Liver (tissue), 9 donors: ENCODE data around the gene NR0B1. TPM values are rescaled to one million over a fixed set of nuclear protein-coding genes. Genes with fewer than 3 reads are reported as not detected.

Experiments
- DNase-seq: peaks from one replicate; pipeline ENCODE4 v3.0.0-alpha.2; 2017; ENCODE audit warnings: low spot score
- H3K27ac ChIP-seq, 2 donors: one replicate each; pipeline ENCODE4 v1.7.0; 2013; ENCODE audit warnings: inconsistent platforms in 2 of 2, low read length in 2 of 2, control low read depth in 1 of 2, low read depth in 1 of 2, mild to moderate bottlenecking in 1 of 2
- H3K27me3 ChIP-seq, 4 donors: one replicate each; pipeline versions ENCODE4 v1.6.1 to v1.7.0; 2013; ENCODE audit warnings: low read length in 3 of 4, inconsistent platforms in 1 of 4, mild to moderate bottlenecking in 1 of 4, moderate library complexity in 1 of 4; ENCODE audit not compliant: control insufficient read depth in 4 of 4, insufficient read depth in 4 of 4
- H3K36me3 ChIP-seq, 4 donors: one replicate each; pipeline versions ENCODE4 v1.6.1 to v1.7.0; 2013; ENCODE audit warnings: low read length in 3 of 4, mild to moderate bottlenecking in 3 of 4, low read depth in 1 of 4, moderate library complexity in 1 of 4; ENCODE audit not compliant: control insufficient read depth in 4 of 4, insufficient read depth in 3 of 4
- H3K4me1 ChIP-seq, 4 donors: one replicate each; pipeline versions ENCODE4 v1.6.1 to v1.7.0; 2013; ENCODE audit warnings: low read length in 3 of 4, mild to moderate bottlenecking in 3 of 4, moderate library complexity in 1 of 4; ENCODE audit not compliant: control insufficient read depth in 4 of 4, insufficient read depth in 4 of 4
- H3K4me3 ChIP-seq, 3 donors: one replicate each; pipeline versions ENCODE4 v1.6.1 to v1.7.0; 2013; ENCODE audit warnings: low read length in 3 of 3, control low read depth in 1 of 3, low read depth in 1 of 3, mild to moderate bottlenecking in 1 of 3
- H3K9ac ChIP-seq, 2 donors: one replicate each; pipeline ENCODE4 v1.7.0; 2013; ENCODE audit warnings: low read length in 2 of 2, mild to moderate bottlenecking in 2 of 2, moderate library complexity in 2 of 2, control low read depth in 1 of 2, low read depth in 1 of 2
- H3K9me3 ChIP-seq, 4 donors: one replicate each; pipeline versions ENCODE4 v1.6.1 to v1.7.0; 2013; ENCODE audit warnings: low read length in 3 of 4; ENCODE audit not compliant: control insufficient read depth in 4 of 4
- CTCF ChIP-seq: fragments of 150-350 bp; IDR thresholded peaks from 2 replicates; pipeline ENCODE4 v1.5.1; 2017; ENCODE audit warnings: improper control_type of control experiment, low read depth, low read length; ENCODE audit not compliant: missing input control
- FOXA2 ChIP-seq: IDR thresholded peaks from 2 replicates; pipeline ENCODE4 v1.6.1; 2016; ENCODE audit warnings: antibody characterized with exemption
- GABPA ChIP-seq, 2 donors: IDR thresholded peaks in 1 of 2; conservative IDR thresholded peaks in 1 of 2; 2 replicates each; pipeline ENCODE4 v1.6.1; 2016; ENCODE audit warnings: antibody characterized with exemption in 2 of 2, mild to moderate bottlenecking in 1 of 2, moderate library complexity in 1 of 2
- HNF4G ChIP-seq: IDR thresholded peaks from 2 replicates; pipeline ENCODE4 v1.6.1; 2016; ENCODE audit warnings: antibody characterized with exemption
- JUND ChIP-seq, 2 donors: IDR thresholded peaks; 2 replicates each; pipeline ENCODE4 v1.6.1; 2016; ENCODE audit warnings: antibody characterized with exemption in 2 of 2
- TAF1 ChIP-seq: conservative IDR thresholded peaks from 2 replicates; pipeline ENCODE4 v1.6.1; 2016; ENCODE audit warnings: antibody characterized with exemption, mild to moderate bottlenecking
- YY1 ChIP-seq: IDR thresholded peaks from 2 replicates; pipeline ENCODE4 v1.6.1; 2016; ENCODE audit warnings: antibody characterized with exemption, mild to moderate bottlenecking
- ZBTB33 ChIP-seq: IDR thresholded peaks from 2 replicates; pipeline ENCODE4 v1.6.1; 2016; ENCODE audit warnings: antibody characterized with exemption
- WGBS: extraction: QIAGEN DNeasy Blood & Tissue Kit; methylation state at CpG from one replicate; pipeline ENCODE4 v1.1.7; 2013; 5-methylcytosine and 5-hydroxymethylcytosine counted together
- polyA plus RNA-seq, 2 donors: library from polyadenylated mRNA; stranded (reverse) in 1 of 2; unstranded in 1 of 2; fragments of 200-250 nt in 1 of 2; fragments of >200 nt in 1 of 2; fragmentation: Nextera tagmentation in 1 of 2; extraction: Ambion mirVana in 1 of 2; gene quantifications; one replicate each; pipeline versions ENCODE4 v1.2.1 to v1.2.3, GENCODE V29; 2013 to 2015
- total RNA-seq, 2 donors: library from RNA; depleted of rRNA; stranded (reverse); fragments of >200 nt; gene quantifications; one replicate each; pipeline ENCODE4 v1.2.3, GENCODE V29; 2014
- donor health status: healthy.
- donor health status: healthy.
- donor health status: healthy.
- donor health status: healthy.
- donor health status: healthy.

NR0B1 gene
- total and polyA plus RNA-seq, 4 donors, result not detected

- TF ChIP-seq FOXA2 (no peak), TAF1 (no peak)
These were observed 38.6 kb downstream of the NR0B1 start for GRCh38 chrX:30270639-30271038.

GRCh38 chrX:30262763-30263162, 46.4 kb downstream of the NR0B1 start:
- TF ChIP-seq YY1, result no peak
- no peak for TF ChIP-seq ZBTB33
- no peak for TF ChIP-seq TAF1
- no peak for TF ChIP-seq CTCF
- TF ChIP-seq HNF4G, result no peak
- Histone ChIP-seq H3K36me3 (no peaks in the 10 kb centered on the region), H3K4me3 (no peak overlapping the region), H3K9ac (no peak overlapping the region), H3K9me3 (no peaks in the 10 kb centered on the region), H3K27me3 (no peaks in the 10 kb centered on the region), H3K27ac (no peak overlapping the region), H3K4me1 (no peaks in the 10 kb centered on the region)
- WGBS, result 74% methylated on average over 1 of the region's 1 CpG
- no peak for DNase-seq

More at GRCh38 chrX:30270639-30271038, 38.6 kb downstream of the NR0B1 start:
- Histone ChIP-seq H3K9ac (no peak overlapping the region), H3K36me3 (no peaks in the 10 kb centered on the region), H3K4me3 (no peak overlapping the region), H3K9me3 (no peaks in the 10 kb centered on the region), H3K4me1 (no peaks in the 10 kb centered on the region), H3K27me3 (no peaks in the 10 kb centered on the region), H3K27ac (no peak overlapping the region)
- no peak for DNase-seq
- WGBS, result 94% methylated on average over 3 of the region's 3 CpGs

GRCh38 chrX:30261012-30261411, 48.2 kb downstream of the NR0B1 start:
- TF ChIP-seq JUND (IDR thresholded peaks at IDR 0.05), result no peak
- TF ChIP-seq TAF1, result no peak
- TF ChIP-seq GABPA (IDR thresholded peaks at IDR 0.05 in 1 of 2, conservative IDR thresholded peaks at IDR 0.05 in 1 of 2), result no peak
- TF ChIP-seq ZBTB33, result no peak
- no peaks in the 10 kb centered on the region for H3K27me3 ChIP-seq

More at GRCh38 chrX:30261012-30261411, 48.2 kb downstream of the NR0B1 start:
- Histone ChIP-seq H3K9me3 (no peaks in the 10 kb centered on the region), H3K4me3 (no peak overlapping the region), H3K9ac (no peak overlapping the region), H3K4me1 (no peaks in the 10 kb centered on the region), H3K27ac (no peak overlapping the region), H3K36me3 (no peaks in the 10 kb centered on the region)
- no peak for DNase-seq
